ENCODE results near the gene MGAT4B. TPM values are rescaled to one million over a fixed set of nuclear protein-coding genes. Genes with fewer than 3 reads are reported as not detected.

MGAT4B gene
- total and polyA plus RNA-seq, 2 of the 13 experiments (the other 11 are each of a cell fraction or from before 2014, with no cell fraction given) = 93.5 to 130 TPM

- TF ChIP-seq BCLAF1 (IDR thresholded peaks at IDR 0.05) (no peak), CHD4 (IDR thresholded peaks at IDR 0.05; ENCODE audit: borderline replicate concordance, low read length) (no peak), BCL6 (CRISPR knock-in tag; IDR thresholded peaks at IDR 0.05) (peak; percentile 85), RNF2 (conservative IDR thresholded peaks at IDR 0.05; ENCODE audit: low read depth) (no peak), FOXO4 (CRISPR knock-in tag; conservative IDR thresholded peaks at IDR 0.05) (0 out of 2 replicates have a peak, but pooled peaks have one; percentile 79), ZBTB25 (CRISPR knock-in tag; IDR thresholded peaks at IDR 0.05) (peak; percentile 92), ZNF704 (CRISPR knock-in tag; IDR thresholded peaks at IDR 0.05; ENCODE audit: borderline replicate concordance) (no peak), ARID2 (CRISPR knock-in tag; IDR thresholded peaks at IDR 0.05; ENCODE audit: borderline replicate concordance) (no peak), SAFB2 (CRISPR knock-in tag; IDR thresholded peaks at IDR 0.05; ENCODE audit: borderline replicate concordance, low read depth) (peak; percentile 91), FOXK2 (IDR thresholded peaks at IDR 0.05) (peak; percentile 95), NRL (CRISPR knock-in tag; IDR thresholded peaks at IDR 0.05; ENCODE audit: borderline replicate concordance) (no peak), NFYC (CRISPR knock-in tag; IDR thresholded peaks at IDR 0.05) (no peak), HOXD1 (CRISPR knock-in tag; IDR thresholded peaks at IDR 0.05) (peak; percentile 70; the same call in 1 of the 2 replicates), E2F2 (CRISPR knock-in tag; IDR thresholded peaks at IDR 0.05; ENCODE audit: borderline replicate concordance) (peak; percentile 80; the same call in 1 of the 2 replicates), PLRG1 (conservative IDR thresholded peaks at IDR 0.05) (no peak), TCF7 (IDR thresholded peaks at IDR 0.05; ENCODE audit: low read depth) (peak; percentile 11; the same call in 1 of the 2 replicates), ZNF800 (CRISPR knock-in tag; IDR thresholded peaks at IDR 0.05) (0 out of 2 replicates have a peak, but pooled peaks have one; percentile 23), FOXC1 (CRISPR knock-in tag; IDR thresholded peaks at IDR 0.05; ENCODE audit: borderline replicate concordance) (peak; percentile 63; the same call in 1 of the 2 replicates)
These were observed 12.2 kb upstream of the MGAT4B start (continued) for GRCh38 chr5:179818746-179819295.

Measured in HepG2 (cell line).